WTC11 (cell line): ENCODE results near the gene OSMR. TPM values are rescaled to one million over a fixed set of nuclear protein-coding genes. Genes with fewer than 3 reads are reported as not detected.

ENCODE experiments used
- ATAC-seq: fragments of 200-7000 bp; cut with Tn5 transposase; 2 replicates; pipeline ENCODE4 v1.10.0; 2021; ENCODE audit warnings: mild to moderate bottlenecking, moderate library complexity
- CTCF ChIA-PET: fragments of 300-600 bp; sonication (Branson Sonifier 250); formaldehyde crosslinking; loops from one replicate; lab custom pipeline; 2021; ENCODE audit warnings: antibody characterized with exemption; lab: Charles Lee
- POLR2A ChIA-PET: fragments of 350-600 bp; sonication (Branson Sonifier 250); formaldehyde crosslinking; loops from one replicate; lab custom pipeline; 2021; ENCODE audit warnings: antibody characterized with exemption; lab: Charles Lee
- DNase-seq: peaks from one replicate; pipeline ENCODE4 v3.0.0; 2021; ENCODE audit warnings: low spot score
- H3K27ac Mint-ChIP-seq: 2 replicates; pipeline ENCODE4 v1.8.0; 2021; ENCODE audit warnings: mixed read lengths
- H3K27me3 Mint-ChIP-seq: 2 replicates; pipeline ENCODE4 v1.8.0; 2021; ENCODE audit warnings: low read depth, mild to moderate bottlenecking, moderate library complexity, mixed read lengths
- H3K36me3 Mint-ChIP-seq: 2 replicates; pipeline ENCODE4 v1.8.0; 2021; ENCODE audit warnings: mixed read lengths
- H3K4me1 Mint-ChIP-seq: 2 replicates; pipeline ENCODE4 v1.8.0; 2022; ENCODE audit warnings: mixed read lengths
- H3K4me3 Mint-ChIP-seq: 2 replicates; pipeline ENCODE4 v1.8.0; 2021; ENCODE audit warnings: mild to moderate bottlenecking, moderate library complexity, mixed read lengths
- H3K9me3 Mint-ChIP-seq: 2 replicates; pipeline ENCODE4 v1.8.0; 2021; ENCODE audit warnings: mixed read lengths
- FOXP1 ChIP-seq: sonication (generic); formaldehyde crosslinking; IDR thresholded peaks from 2 replicates; pipeline ENCODE4 v1.8.0; 2022; ENCODE audit warnings: missing genetic modification reagents, mild to moderate bottlenecking, moderate library complexity, borderline replicate concordance
- MXD4 ChIP-seq: fragments of 250-450 bp; sonication (Bioruptor Pico); IDR thresholded peaks from 2 replicates; pipeline ENCODE4 v1.8.0; 2021; ENCODE audit warnings: mild to moderate bottlenecking, moderate library complexity, borderline replicate concordance
- NR3C1 ChIP-seq: sonication (generic); formaldehyde crosslinking; conservative IDR thresholded peaks from 2 replicates; pipeline ENCODE4 v1.8.1; 2023; ENCODE audit warnings: low read depth, mild to moderate bottlenecking, missing genetic modification reagents
- OVOL2 ChIP-seq: fragments of 250-450 bp; sonication (Bioruptor Pico); IDR thresholded peaks from 2 replicates; pipeline ENCODE4 v1.9.0; 2021; ENCODE audit warnings: mild to moderate bottlenecking, borderline replicate concordance
- SMAD4 ChIP-seq: sonication (generic); formaldehyde crosslinking; IDR thresholded peaks from 2 replicates; pipeline ENCODE4 v1.8.0; 2022; ENCODE audit warnings: mild to moderate bottlenecking, missing genetic modification reagents
- ZBTB21 ChIP-seq: sonication (generic); formaldehyde crosslinking; IDR thresholded peaks from 2 replicates; pipeline ENCODE4 v1.8.1; 2023; ENCODE audit warnings: mild to moderate bottlenecking, missing genetic modification reagents, borderline replicate concordance
- ZNF121 ChIP-seq: sonication (generic); formaldehyde crosslinking; IDR thresholded peaks from 2 replicates; pipeline ENCODE4 v1.8.0; 2023; ENCODE audit warnings: missing genetic modification reagents
- ZNF138 ChIP-seq: sonication (generic); formaldehyde crosslinking; conservative IDR thresholded peaks from 2 replicates; pipeline ENCODE4 v1.8.1; 2022; ENCODE audit warnings: mild to moderate bottlenecking, moderate library complexity, missing genetic modification reagents
- ZNF232 ChIP-seq: sonication (generic); formaldehyde crosslinking; IDR thresholded peaks from 2 replicates; pipeline ENCODE4 v1.8.0; 2022; ENCODE audit warnings: mild to moderate bottlenecking, missing genetic modification reagents
- total RNA-seq: library from RNA; stranded (reverse); gene quantifications from 3 replicates; pipeline ENCODE4 v1.2.3, GENCODE V29; 2021
- TF ChIP-seq, protein P1 (sequence below): fragments of 250-450 bp; sonication (Bioruptor Pico); IDR thresholded peaks from 2 replicates; pipeline ENCODE4 v1.9.0; 2021; ENCODE audit warnings: mild to moderate bottlenecking
- TF ChIP-seq, protein P2 (sequence below): fragments of 250-450 bp; sonication (Bioruptor Pico); IDR thresholded peaks from 2 replicates; pipeline ENCODE4 v2.1.2; 2022; ENCODE audit warnings: mild to moderate bottlenecking, moderate library complexity
- TF ChIP-seq, protein P3 (sequence below): sonication (generic); formaldehyde crosslinking; IDR thresholded peaks from 2 replicates; pipeline ENCODE4 v1.8.0; 2023; ENCODE audit warnings: missing genetic modification reagents, mild to moderate bottlenecking, borderline replicate concordance
- TF ChIP-seq, protein P4 (sequence below): sonication (generic); formaldehyde crosslinking; IDR thresholded peaks from 2 replicates; pipeline ENCODE4 v1.8.0; 2022; ENCODE audit warnings: mild to moderate bottlenecking, missing genetic modification reagents
- TF ChIP-seq, protein P5 (sequence below): fragments of 250-450 bp; sonication (Bioruptor Pico); conservative IDR thresholded peaks from 2 replicates; pipeline ENCODE4 v1.9.0; 2021; ENCODE audit warnings: mild to moderate bottlenecking
- TF ChIP-seq, protein P6 (sequence below): sonication (generic); formaldehyde crosslinking; IDR thresholded peaks from 2 replicates; pipeline ENCODE4 v1.8.0; 2022; ENCODE audit warnings: mild to moderate bottlenecking, missing genetic modification reagents
- TF ChIP-seq, protein P7 (sequence below): fragments of 250-450 bp; sonication (Bioruptor Pico); IDR thresholded peaks from 2 replicates; pipeline ENCODE4 v1.9.0; 2021; ENCODE audit warnings: mild to moderate bottlenecking
- TF ChIP-seq, protein P8 (sequence below): sonication (generic); formaldehyde crosslinking; IDR thresholded peaks from 2 replicates; pipeline ENCODE4 v1.8.1; 2023; ENCODE audit warnings: mild to moderate bottlenecking, missing genetic modification reagents, borderline replicate concordance
- TF ChIP-seq, protein P9 (sequence below): sonication (generic); formaldehyde crosslinking; IDR thresholded peaks from 2 replicates; pipeline ENCODE4 v1.8.1; 2022; ENCODE audit warnings: low read depth, missing genetic modification reagents, borderline replicate concordance

Gene OSMR
- total RNA-seq, 1 experiment from 2014 or later: 2.3 TPM

DNA sequence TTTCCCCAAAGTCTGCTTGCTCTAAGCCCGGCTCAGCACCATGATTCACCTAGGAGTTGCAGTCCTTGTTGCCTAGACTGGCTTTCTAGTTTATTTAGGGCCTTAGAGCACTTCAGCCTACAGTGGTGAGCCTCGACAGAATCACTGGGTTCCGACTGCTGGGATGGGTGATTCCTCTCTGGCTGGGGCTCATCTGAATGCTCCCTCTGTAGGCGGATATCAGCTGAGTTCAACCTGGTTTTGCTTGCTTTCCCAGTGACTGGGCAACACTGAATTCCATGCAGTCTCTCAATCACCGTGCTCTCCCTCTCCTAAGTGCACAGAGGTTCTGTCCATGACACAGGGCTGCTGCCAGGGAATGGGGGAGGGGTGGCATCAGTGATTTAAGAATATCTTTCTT, 54.1 kb downstream of the OSMR start:
- ChIA-PET POLR2A (no interaction called here), CTCF (interaction anchor here (1.1 kb wide), 1 partner anchor 458 kb away, joined by 4 read pairs; no protein-coding TSS in a partner anchor)
- ATAC-seq (peak; percentile 89), DNase-seq (no peak)
- no peak overlapping the region for H3K27ac Mint-ChIP-seq
- no peak overlapping the region for H3K4me3 Mint-ChIP-seq
- peaks cover 3% of the 10 kb centered on the region; the same call in 1 of the 2 replicates for H3K27me3 Mint-ChIP-seq
- H3K4me1 Mint-ChIP-seq: no peaks in the 10 kb centered on the region
- peaks cover 42% of the 10 kb centered on the region for H3K9me3 Mint-ChIP-seq
- TF ChIP-seq, protein P1, sequence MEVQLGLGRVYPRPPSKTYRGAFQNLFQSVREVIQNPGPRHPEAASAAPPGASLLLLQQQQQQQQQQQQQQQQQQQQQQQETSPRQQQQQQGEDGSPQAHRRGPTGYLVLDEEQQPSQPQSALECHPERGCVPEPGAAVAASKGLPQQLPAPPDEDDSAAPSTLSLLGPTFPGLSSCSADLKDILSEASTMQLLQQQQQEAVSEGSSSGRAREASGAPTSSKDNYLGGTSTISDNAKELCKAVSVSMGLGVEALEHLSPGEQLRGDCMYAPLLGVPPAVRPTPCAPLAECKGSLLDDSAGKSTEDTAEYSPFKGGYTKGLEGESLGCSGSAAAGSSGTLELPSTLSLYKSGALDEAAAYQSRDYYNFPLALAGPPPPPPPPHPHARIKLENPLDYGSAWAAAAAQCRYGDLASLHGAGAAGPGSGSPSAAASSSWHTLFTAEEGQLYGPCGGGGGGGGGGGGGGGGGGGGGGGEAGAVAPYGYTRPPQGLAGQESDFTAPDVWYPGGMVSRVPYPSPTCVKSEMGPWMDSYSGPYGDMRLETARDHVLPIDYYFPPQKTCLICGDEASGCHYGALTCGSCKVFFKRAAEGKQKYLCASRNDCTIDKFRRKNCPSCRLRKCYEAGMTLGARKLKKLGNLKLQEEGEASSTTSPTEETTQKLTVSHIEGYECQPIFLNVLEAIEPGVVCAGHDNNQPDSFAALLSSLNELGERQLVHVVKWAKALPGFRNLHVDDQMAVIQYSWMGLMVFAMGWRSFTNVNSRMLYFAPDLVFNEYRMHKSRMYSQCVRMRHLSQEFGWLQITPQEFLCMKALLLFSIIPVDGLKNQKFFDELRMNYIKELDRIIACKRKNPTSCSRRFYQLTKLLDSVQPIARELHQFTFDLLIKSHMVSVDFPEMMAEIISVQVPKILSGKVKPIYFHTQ (CRISPR knock-in tag): no peak
- TF ChIP-seq, protein P2, sequence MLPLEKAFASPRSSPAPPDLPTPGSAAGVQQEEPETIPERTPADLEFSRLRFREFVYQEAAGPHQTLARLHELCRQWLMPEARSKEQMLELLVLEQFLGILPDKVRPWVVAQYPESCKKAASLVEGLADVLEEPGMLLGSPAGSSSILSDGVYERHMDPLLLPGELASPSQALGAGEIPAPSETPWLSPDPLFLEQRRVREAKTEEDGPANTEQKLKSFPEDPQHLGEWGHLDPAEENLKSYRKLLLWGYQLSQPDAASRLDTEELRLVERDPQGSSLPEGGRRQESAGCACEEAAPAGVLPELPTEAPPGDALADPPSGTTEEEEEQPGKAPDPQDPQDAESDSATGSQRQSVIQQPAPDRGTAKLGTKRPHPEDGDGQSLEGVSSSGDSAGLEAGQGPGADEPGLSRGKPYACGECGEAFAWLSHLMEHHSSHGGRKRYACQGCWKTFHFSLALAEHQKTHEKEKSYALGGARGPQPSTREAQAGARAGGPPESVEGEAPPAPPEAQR (CRISPR knock-in tag): no peak
- TF ChIP-seq MXD4 (no peak), NR3C1 (CRISPR knock-in tag) (no peak), ZNF138 (CRISPR knock-in tag) (no peak), ZBTB21 (no peak), SMAD4 (CRISPR knock-in tag) (no peak), OVOL2 (CRISPR knock-in tag) (no peak), ZNF121 (CRISPR knock-in tag) (no peak), FOXP1 (CRISPR knock-in tag) (no peak), ZNF232 (CRISPR knock-in tag) (no peak)
- TF ChIP-seq, protein P3, sequence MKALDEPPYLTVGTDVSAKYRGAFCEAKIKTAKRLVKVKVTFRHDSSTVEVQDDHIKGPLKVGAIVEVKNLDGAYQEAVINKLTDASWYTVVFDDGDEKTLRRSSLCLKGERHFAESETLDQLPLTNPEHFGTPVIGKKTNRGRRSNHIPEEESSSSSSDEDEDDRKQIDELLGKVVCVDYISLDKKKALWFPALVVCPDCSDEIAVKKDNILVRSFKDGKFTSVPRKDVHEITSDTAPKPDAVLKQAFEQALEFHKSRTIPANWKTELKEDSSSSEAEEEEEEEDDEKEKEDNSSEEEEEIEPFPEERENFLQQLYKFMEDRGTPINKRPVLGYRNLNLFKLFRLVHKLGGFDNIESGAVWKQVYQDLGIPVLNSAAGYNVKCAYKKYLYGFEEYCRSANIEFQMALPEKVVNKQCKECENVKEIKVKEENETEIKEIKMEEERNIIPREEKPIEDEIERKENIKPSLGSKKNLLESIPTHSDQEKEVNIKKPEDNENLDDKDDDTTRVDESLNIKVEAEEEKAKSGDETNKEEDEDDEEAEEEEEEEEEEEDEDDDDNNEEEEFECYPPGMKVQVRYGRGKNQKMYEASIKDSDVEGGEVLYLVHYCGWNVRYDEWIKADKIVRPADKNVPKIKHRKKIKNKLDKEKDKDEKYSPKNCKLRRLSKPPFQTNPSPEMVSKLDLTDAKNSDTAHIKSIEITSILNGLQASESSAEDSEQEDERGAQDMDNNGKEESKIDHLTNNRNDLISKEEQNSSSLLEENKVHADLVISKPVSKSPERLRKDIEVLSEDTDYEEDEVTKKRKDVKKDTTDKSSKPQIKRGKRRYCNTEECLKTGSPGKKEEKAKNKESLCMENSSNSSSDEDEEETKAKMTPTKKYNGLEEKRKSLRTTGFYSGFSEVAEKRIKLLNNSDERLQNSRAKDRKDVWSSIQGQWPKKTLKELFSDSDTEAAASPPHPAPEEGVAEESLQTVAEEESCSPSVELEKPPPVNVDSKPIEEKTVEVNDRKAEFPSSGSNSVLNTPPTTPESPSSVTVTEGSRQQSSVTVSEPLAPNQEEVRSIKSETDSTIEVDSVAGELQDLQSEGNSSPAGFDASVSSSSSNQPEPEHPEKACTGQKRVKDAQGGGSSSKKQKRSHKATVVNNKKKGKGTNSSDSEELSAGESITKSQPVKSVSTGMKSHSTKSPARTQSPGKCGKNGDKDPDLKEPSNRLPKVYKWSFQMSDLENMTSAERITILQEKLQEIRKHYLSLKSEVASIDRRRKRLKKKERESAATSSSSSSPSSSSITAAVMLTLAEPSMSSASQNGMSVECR (CRISPR knock-in tag): no peak
- TF ChIP-seq, protein P4, sequence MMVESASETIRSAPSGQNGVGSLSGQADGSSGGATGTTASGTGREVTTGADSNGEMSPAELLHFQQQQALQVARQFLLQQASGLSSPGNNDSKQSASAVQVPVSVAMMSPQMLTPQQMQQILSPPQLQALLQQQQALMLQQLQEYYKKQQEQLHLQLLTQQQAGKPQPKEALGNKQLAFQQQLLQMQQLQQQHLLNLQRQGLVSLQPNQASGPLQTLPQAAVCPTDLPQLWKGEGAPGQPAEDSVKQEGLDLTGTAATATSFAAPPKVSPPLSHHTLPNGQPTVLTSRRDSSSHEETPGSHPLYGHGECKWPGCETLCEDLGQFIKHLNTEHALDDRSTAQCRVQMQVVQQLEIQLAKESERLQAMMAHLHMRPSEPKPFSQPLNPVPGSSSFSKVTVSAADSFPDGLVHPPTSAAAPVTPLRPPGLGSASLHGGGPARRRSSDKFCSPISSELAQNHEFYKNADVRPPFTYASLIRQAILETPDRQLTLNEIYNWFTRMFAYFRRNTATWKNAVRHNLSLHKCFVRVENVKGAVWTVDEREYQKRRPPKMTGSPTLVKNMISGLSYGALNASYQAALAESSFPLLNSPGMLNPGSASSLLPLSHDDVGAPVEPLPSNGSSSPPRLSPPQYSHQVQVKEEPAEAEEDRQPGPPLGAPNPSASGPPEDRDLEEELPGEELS (CRISPR knock-in tag): no peak
- TF ChIP-seq, protein P5, sequence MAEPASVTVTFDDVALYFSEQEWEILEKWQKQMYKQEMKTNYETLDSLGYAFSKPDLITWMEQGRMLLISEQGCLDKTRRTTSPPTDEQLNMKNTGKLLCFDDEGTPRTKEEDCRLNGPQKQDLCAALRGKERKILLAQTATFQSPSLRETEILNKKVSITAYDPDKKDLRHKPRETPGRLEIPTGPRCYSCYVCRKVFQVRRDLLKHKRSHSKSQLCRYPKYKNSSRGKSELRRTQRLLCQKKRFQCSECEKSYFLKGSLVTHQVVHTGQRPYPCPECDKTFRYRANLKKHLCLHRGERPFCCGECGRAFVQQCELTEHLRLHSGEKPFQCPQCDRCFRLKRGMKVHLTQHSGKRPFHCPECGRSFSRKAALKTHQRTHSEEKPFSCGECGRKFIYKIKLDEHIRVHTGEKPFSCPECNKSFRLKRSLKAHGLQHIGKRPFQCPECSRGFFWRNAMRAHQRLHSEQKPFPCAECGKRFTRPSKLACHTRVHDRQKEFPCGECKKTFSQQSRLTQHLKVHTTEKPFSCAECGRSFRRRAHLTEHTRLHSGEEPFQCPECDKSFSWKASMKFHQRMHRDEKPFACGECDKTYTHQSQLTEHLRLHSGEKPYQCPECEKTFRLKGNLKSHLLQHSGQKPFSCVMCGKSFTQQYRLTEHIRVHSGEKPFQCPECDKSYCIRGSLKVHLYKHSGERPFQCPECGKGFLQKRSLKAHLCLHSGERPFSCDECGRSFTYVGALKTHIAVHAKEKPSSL (CRISPR knock-in tag): no peak
- TF ChIP-seq, protein P6, sequence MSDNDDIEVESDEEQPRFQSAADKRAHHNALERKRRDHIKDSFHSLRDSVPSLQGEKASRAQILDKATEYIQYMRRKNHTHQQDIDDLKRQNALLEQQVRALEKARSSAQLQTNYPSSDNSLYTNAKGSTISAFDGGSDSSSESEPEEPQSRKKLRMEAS (CRISPR knock-in tag): no peak
- TF ChIP-seq, protein P7, sequence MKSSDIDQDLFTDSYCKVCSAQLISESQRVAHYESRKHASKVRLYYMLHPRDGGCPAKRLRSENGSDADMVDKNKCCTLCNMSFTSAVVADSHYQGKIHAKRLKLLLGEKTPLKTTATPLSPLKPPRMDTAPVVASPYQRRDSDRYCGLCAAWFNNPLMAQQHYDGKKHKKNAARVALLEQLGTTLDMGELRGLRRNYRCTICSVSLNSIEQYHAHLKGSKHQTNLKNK: no peak
- TF ChIP-seq, protein P8, sequence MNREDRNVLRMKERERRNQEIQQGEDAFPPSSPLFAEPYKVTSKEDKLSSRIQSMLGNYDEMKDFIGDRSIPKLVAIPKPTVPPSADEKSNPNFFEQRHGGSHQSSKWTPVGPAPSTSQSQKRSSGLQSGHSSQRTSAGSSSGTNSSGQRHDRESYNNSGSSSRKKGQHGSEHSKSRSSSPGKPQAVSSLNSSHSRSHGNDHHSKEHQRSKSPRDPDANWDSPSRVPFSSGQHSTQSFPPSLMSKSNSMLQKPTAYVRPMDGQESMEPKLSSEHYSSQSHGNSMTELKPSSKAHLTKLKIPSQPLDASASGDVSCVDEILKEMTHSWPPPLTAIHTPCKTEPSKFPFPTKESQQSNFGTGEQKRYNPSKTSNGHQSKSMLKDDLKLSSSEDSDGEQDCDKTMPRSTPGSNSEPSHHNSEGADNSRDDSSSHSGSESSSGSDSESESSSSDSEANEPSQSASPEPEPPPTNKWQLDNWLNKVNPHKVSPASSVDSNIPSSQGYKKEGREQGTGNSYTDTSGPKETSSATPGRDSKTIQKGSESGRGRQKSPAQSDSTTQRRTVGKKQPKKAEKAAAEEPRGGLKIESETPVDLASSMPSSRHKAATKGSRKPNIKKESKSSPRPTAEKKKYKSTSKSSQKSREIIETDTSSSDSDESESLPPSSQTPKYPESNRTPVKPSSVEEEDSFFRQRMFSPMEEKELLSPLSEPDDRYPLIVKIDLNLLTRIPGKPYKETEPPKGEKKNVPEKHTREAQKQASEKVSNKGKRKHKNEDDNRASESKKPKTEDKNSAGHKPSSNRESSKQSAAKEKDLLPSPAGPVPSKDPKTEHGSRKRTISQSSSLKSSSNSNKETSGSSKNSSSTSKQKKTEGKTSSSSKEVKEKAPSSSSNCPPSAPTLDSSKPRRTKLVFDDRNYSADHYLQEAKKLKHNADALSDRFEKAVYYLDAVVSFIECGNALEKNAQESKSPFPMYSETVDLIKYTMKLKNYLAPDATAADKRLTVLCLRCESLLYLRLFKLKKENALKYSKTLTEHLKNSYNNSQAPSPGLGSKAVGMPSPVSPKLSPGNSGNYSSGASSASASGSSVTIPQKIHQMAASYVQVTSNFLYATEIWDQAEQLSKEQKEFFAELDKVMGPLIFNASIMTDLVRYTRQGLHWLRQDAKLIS: no peak
- TF ChIP-seq, protein P9, sequence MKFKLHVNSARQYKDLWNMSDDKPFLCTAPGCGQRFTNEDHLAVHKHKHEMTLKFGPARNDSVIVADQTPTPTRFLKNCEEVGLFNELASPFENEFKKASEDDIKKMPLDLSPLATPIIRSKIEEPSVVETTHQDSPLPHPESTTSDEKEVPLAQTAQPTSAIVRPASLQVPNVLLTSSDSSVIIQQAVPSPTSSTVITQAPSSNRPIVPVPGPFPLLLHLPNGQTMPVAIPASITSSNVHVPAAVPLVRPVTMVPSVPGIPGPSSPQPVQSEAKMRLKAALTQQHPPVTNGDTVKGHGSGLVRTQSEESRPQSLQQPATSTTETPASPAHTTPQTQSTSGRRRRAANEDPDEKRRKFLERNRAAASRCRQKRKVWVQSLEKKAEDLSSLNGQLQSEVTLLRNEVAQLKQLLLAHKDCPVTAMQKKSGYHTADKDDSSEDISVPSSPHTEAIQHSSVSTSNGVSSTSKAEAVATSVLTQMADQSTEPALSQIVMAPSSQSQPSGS (CRISPR knock-in tag): no peak
- peaks cover 9% of the 10 kb centered on the region; the same call in 1 of the 2 replicates for H3K36me3 Mint-ChIP-seq
